ENCODE data around the gene SPON1.

- TF ChIP-seq CTCF (IDR thresholded peaks at IDR 0.05) (no peak), ZFX (IDR thresholded peaks at IDR 0.05; ENCODE audit: borderline replicate concordance) (no peak)
Measured at GRCh38 chr11:14027525-14027924, 65.0 kb downstream of the SPON1 start.
